MM.1S (cell line): ENCODE results near the gene CENPA.
A peak's percentile ranks its signal among the peaks of the same experiment; 100 is the strongest.

Source experiments
- DNase-seq: peaks from one replicate; pipeline ENCODE4 v3.0.0-alpha.2; 2015
- H2AFZ ChIP-seq: fragments of 300-600 bp; sonication (generic); 2 replicates; pipeline ENCODE4 v1.6.0; 2016; ENCODE audit warnings: antibody characterized with exemption, low read length
- H3F3A ChIP-seq: fragments of 300-600 bp; sonication (generic); 2 replicates; pipeline ENCODE4 v1.6.1; 2016; ENCODE audit warnings: mild to moderate bottlenecking, antibody characterized with exemption, low read length, moderate library complexity, mixed read lengths; ENCODE audit not compliant: insufficient read depth
- H3K27ac ChIP-seq: fragments of 300-600 bp; sonication (generic); 2 replicates; pipeline ENCODE4 v1.5.1; 2016; ENCODE audit warnings: mild to moderate bottlenecking, low read length
- H3K27me3 ChIP-seq: fragments of 300-600 bp; sonication (generic); replicated peaks from 2 replicates; pipeline ENCODE4 v1.6.0; 2016; ENCODE audit warnings: low read length; ENCODE audit not compliant: insufficient read depth
- H3K36me3 ChIP-seq: fragments of 300-600 bp; sonication (generic); replicated peaks from 2 replicates; pipeline ENCODE4 v1.6.1; 2016; ENCODE audit warnings: mild to moderate bottlenecking, low read length, mixed read lengths; ENCODE audit not compliant: insufficient read depth
- H3K4me1 ChIP-seq: fragments of 300-600 bp; sonication (generic); 2 replicates; pipeline ENCODE4 v1.6.1; 2016; ENCODE audit warnings: low read length, mixed read lengths
- H3K4me2 ChIP-seq: fragments of 300-600 bp; sonication (generic); 2 replicates; pipeline ENCODE4 v1.6.0; 2016; ENCODE audit warnings: low read depth, low read length
- H3K4me3 ChIP-seq: fragments of 300-600 bp; sonication (generic); 2 replicates; pipeline ENCODE4 v1.5.1; 2016; ENCODE audit warnings: low read length, mixed read lengths
- H3K79me2 ChIP-seq: fragments of 300-600 bp; sonication (generic); 2 replicates; pipeline ENCODE4 v1.6.1; 2016; ENCODE audit warnings: mixed run types, low read length, mixed read lengths
- H3K9ac ChIP-seq: fragments of 300-600 bp; sonication (generic); 2 replicates; pipeline ENCODE4 v1.6.1; 2016; ENCODE audit warnings: low read length, mixed read lengths
- H3K9me2 ChIP-seq: fragments of 300-600 bp; sonication (generic); replicated peaks from 2 replicates; pipeline ENCODE4 v1.6.1; 2016; ENCODE audit warnings: mild to moderate bottlenecking, low read length, mixed read lengths; ENCODE audit not compliant: insufficient read depth
- H3K9me3 ChIP-seq: fragments of 300-600 bp; sonication (generic); replicated peaks from 2 replicates; pipeline ENCODE4 v1.6.1; 2016; ENCODE audit warnings: mild to moderate bottlenecking, low read length, mixed read lengths; ENCODE audit not compliant: insufficient read depth
- H4K20me1 ChIP-seq: fragments of 300-600 bp; sonication (generic); 2 replicates; pipeline ENCODE4 v1.6.1; 2016; ENCODE audit warnings: mild to moderate bottlenecking, low read length, moderate library complexity, mixed read lengths; ENCODE audit not compliant: insufficient read depth
- EZH2 ChIP-seq: fragments of 300-600 bp; sonication (generic); optimal IDR thresholded peaks from 2 replicates; pipeline ENCODE3; 2017; ENCODE audit warnings: low read depth, mild to moderate bottlenecking, antibody characterized with exemption, low read length, mixed read lengths
- EZH2phosphoT487 ChIP-seq: fragments of 300-600 bp; sonication (generic); IDR thresholded peaks from 2 replicates; pipeline ENCODE4 v1.6.1; 2018; ENCODE audit warnings: antibody characterized with exemption, low read length
- TF ChIP-seq, protein P1 (sequence below): fragments of 300-600 bp; sonication (generic); IDR thresholded peaks from 2 replicates; pipeline ENCODE4 v1.5.1; 2016; ENCODE audit warnings: antibody characterized with exemption, low read length, mixed read lengths

Gene CENPA

GRCh38 chr2:26740346-26740745, 45.5 kb upstream of the CENPA start:
- Histone ChIP-seq H3K4me2 (no peak overlapping the region), H2AFZ (no peak overlapping the region), H3K27me3 (peaks cover 75% of the 10 kb centered on the region), H3K36me3 (no peaks in the 10 kb centered on the region), H3K27ac (no peak overlapping the region), H4K20me1 (no peaks in the 10 kb centered on the region), H3K9ac (no peak overlapping the region), H3F3A (no peaks in the 10 kb centered on the region), H3K4me3 (no peak overlapping the region), H3K4me1 (no peaks in the 10 kb centered on the region), H3K9me2 (no peaks in the 10 kb centered on the region), H3K9me3 (no peaks in the 10 kb centered on the region), H3K79me2 (no peaks in the 10 kb centered on the region)
- TF ChIP-seq EZH2 (no peak), EZH2phosphoT487 (no peak)
- TF ChIP-seq, protein P1, sequence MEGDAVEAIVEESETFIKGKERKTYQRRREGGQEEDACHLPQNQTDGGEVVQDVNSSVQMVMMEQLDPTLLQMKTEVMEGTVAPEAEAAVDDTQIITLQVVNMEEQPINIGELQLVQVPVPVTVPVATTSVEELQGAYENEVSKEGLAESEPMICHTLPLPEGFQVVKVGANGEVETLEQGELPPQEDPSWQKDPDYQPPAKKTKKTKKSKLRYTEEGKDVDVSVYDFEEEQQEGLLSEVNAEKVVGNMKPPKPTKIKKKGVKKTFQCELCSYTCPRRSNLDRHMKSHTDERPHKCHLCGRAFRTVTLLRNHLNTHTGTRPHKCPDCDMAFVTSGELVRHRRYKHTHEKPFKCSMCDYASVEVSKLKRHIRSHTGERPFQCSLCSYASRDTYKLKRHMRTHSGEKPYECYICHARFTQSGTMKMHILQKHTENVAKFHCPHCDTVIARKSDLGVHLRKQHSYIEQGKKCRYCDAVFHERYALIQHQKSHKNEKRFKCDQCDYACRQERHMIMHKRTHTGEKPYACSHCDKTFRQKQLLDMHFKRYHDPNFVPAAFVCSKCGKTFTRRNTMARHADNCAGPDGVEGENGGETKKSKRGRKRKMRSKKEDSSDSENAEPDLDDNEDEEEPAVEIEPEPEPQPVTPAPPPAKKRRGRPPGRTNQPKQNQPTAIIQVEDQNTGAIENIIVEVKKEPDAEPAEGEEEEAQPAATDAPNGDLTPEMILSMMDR = no peak
- DNase-seq = no peak

GRCh38 chr2:26740890-26741302, 45.0 kb upstream of the CENPA start:
- Histone ChIP-seq H3K9me3 (no peaks in the 10 kb centered on the region), H2AFZ (no peak overlapping the region), H3K9me2 (no peaks in the 10 kb centered on the region), H3K36me3 (no peaks in the 10 kb centered on the region), H3K27ac (no peak overlapping the region), H3K4me1 (no peaks in the 10 kb centered on the region), H3K27me3 (peaks cover 72% of the 10 kb centered on the region), H3K4me2 (no peak overlapping the region), H3K79me2 (no peaks in the 10 kb centered on the region), H3K4me3 (no peak overlapping the region), H4K20me1 (no peaks in the 10 kb centered on the region), H3K9ac (no peak overlapping the region), H3F3A (no peaks in the 10 kb centered on the region)
- peak; percentile 40 for DNase-seq
- no peak for TF ChIP-seq EZH2
- TF ChIP-seq, protein P1 = peak; percentile 5; the same call in 1 of the 2 replicates
- no peak for TF ChIP-seq EZH2phosphoT487

DNA sequence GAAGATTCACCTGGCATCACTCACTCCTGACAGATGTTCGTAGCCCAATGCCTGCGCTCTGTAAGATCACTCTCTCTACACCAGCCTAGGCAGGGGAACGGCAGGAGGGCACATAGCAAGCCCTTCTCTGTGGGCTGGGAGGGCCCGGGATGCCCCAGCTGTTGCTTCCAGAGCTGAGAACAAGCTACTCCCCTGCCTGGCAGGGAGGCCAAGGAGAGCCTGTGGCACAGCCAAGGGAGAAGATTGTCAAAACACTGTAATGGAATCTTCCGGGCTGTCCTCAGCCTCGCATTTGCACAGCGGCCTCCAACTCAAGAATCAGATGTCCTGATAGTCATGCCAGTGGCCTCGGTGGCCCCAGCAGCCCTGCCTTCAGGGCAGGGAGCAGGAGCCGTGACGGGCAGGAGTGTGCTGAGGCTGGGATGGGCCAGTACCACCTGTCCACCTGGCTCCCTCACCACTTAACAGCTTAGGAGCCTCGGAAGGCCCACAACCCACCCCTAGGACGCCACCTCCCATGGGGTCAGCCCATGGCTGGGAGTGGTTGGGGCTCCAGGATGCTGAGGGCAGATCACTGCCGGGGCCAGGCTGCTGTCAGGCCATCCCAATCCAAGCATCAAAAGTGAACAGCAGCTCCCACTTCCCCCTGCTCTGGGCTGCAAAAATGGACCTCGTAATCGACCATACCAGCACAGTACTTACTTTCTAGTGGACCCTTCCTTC, 43.6 kb upstream of the CENPA start:
- TF ChIP-seq EZH2 (no peak), EZH2phosphoT487 (no peak)
- TF ChIP-seq, protein P1 = no peak
- H3K27me3 ChIP-seq = peaks cover 61% of the 10 kb centered on the region
- no peak overlapping the region for H3K4me2 ChIP-seq
- no peak overlapping the region for H3K9ac ChIP-seq
- H3F3A ChIP-seq = no peaks in the 10 kb centered on the region
- H2AFZ ChIP-seq = no peak overlapping the region
- no peaks in the 10 kb centered on the region for H4K20me1 ChIP-seq
- H3K9me3 ChIP-seq = no peaks in the 10 kb centered on the region
- H3K79me2 ChIP-seq = no peaks in the 10 kb centered on the region
- no peak overlapping the region for H3K27ac ChIP-seq
- H3K4me1 ChIP-seq = no peaks in the 10 kb centered on the region
- no peaks in the 10 kb centered on the region for H3K9me2 ChIP-seq
- DNase-seq = no peak
- H3K4me3 ChIP-seq = no peak overlapping the region
- no peaks in the 10 kb centered on the region for H3K36me3 ChIP-seq
